ENCODE results near the gene RNF26. TPM values are rescaled to one million over a fixed set of nuclear protein-coding genes. Genes with fewer than 3 reads are reported as not detected.

The RNF26 gene
- polyA plus RNA-seq, 1 experiment: 27.1 TPM

- H3K9me3 ChIP-seq (ENCODE audit: control insufficient read depth, insufficient read depth, low read length): no peaks in the 10 kb centered on the region
- TF ChIP-seq CTCF (IDR thresholded peaks at IDR 0.05; ENCODE audit: low read depth, low read length): no peak
- DNase-seq (ENCODE audit: low read depth, low spot score): no peak
- H3K27ac ChIP-seq (ENCODE audit: low read depth, low read length): no peak overlapping the region
- ChIA-PET POLR2A (no interaction called here), CTCF (interaction anchor here (1.9 kb wide), 1 partner anchor 12 kb away, joined by 13 read pairs; no protein-coding TSS in a partner anchor)
- peaks cover 40% of the 10 kb centered on the region for H3K27me3 ChIP-seq (ENCODE audit: control insufficient read depth, insufficient read depth, low read length)
- no peak overlapping the region for H3K4me3 ChIP-seq (ENCODE audit: low read depth, low read length)
Observed at GRCh38 chr11:119344291-119345010, 10.1 kb downstream of the RNF26 start.

GRCh38 chr11:119345685-119346084 is 11.4 kb downstream of the RNF26 start:
- ChIA-PET POLR2A (no interaction called here), CTCF (interaction anchor here (1.0 kb wide), 1 partner anchor 29 kb away, joined by 3 read pairs; no protein-coding TSS in a partner anchor)
- TF ChIP-seq CTCF (IDR thresholded peaks at IDR 0.05; ENCODE audit: low read depth, low read length): no peak
- no peaks in the 10 kb centered on the region for H3K9me3 ChIP-seq (ENCODE audit: control insufficient read depth, insufficient read depth, low read length)
- no peak overlapping the region for H3K4me3 ChIP-seq (ENCODE audit: low read depth, low read length)
- H3K27ac ChIP-seq (ENCODE audit: low read depth, low read length): no peak overlapping the region
- DNase-seq (ENCODE audit: low read depth, low spot score): no peak
- H3K27me3 ChIP-seq (ENCODE audit: control insufficient read depth, insufficient read depth, low read length): peaks cover 49% of the 10 kb centered on the region

GRCh38 chr11:119346605-119347004 is 12.3 kb downstream of the RNF26 start, which contains the start of gene MFRP:
Gene MFRP, minus strand, starts transcription at chr11:119346705. Its CDS starts 192 bp downstream, at chr11:119346513.
- Histone ChIP-seq H3K27ac (ENCODE audit: low read depth, low read length) (no peak within 1 kb of the TSS), H3K9me3 (ENCODE audit: control insufficient read depth, insufficient read depth, low read length) (no peaks in the 10 kb centered on the region), H3K27me3 (ENCODE audit: control insufficient read depth, insufficient read depth, low read length) (peaks cover 52% of the 10 kb centered on the region), H3K4me3 (ENCODE audit: low read depth, low read length) (no peak within 1 kb of the TSS)
- ChIA-PET CTCF (no interaction called here), POLR2A (no interaction called here)
- DNase-seq (ENCODE audit: low read depth, low spot score): no peak
- TF ChIP-seq CTCF (IDR thresholded peaks at IDR 0.05; ENCODE audit: low read depth, low read length): no peak

- ChIA-PET POLR2A (interaction anchor here (0.6 kb wide), 1 partner anchor 122 kb away, joined by 4 read pairs; no protein-coding TSS in a partner anchor), CTCF (interaction anchor here (1.3 to 2.4 kb wide), 5 partner anchors 8 to 128 kb away, joined by 3 to 31 read pairs (median 7); partner anchors contain the start of gene USP2)
- no peak for DNase-seq (ENCODE audit: low read depth, low spot score)
- Histone ChIP-seq H3K27me3 (ENCODE audit: control insufficient read depth, insufficient read depth, low read length) (peaks cover 56% of the 10 kb centered on the region), H3K4me3 (ENCODE audit: low read depth, low read length) (no peak overlapping the region), H3K9me3 (ENCODE audit: control insufficient read depth, insufficient read depth, low read length) (no peaks in the 10 kb centered on the region), H3K27ac (ENCODE audit: low read depth, low read length) (no peak overlapping the region)
- TF ChIP-seq CTCF (IDR thresholded peaks at IDR 0.05; ENCODE audit: low read depth, low read length): no peak
Observed at GRCh38 chr11:119347242-119347641, 12.9 kb downstream of the RNF26 start.

- CTCF ChIA-PET: interaction anchor here (1.3 to 2.4 kb wide), 5 partner anchors 9 to 127 kb away, joined by 3 to 31 read pairs (median 7); partner anchors contain the start of gene USP2
- POLR2A ChIA-PET: interaction anchor here (0.9 kb wide), 1 partner anchor 10 kb away, joined by 4 read pairs; no protein-coding TSS in a partner anchor
Observed at GRCh38 chr11:119347940-119348605, 13.7 kb downstream of the RNF26 start.

More at GRCh38 chr11:119347940-119348605, 13.7 kb downstream of the RNF26 start:
- TF ChIP-seq CTCF (IDR thresholded peaks at IDR 0.05; ENCODE audit: low read depth, low read length): no peak
- DNase-seq (ENCODE audit: low read depth, low spot score): no peak
- H3K4me3 ChIP-seq (ENCODE audit: low read depth, low read length): no peak overlapping the region
- H3K27ac ChIP-seq (ENCODE audit: low read depth, low read length): no peak overlapping the region
- H3K9me3 ChIP-seq (ENCODE audit: control insufficient read depth, insufficient read depth, low read length): no peaks in the 10 kb centered on the region
- peaks cover 54% of the 10 kb centered on the region for H3K27me3 ChIP-seq (ENCODE audit: control insufficient read depth, insufficient read depth, low read length)

Measured in AG04450 (cell line).